SK-N-SH (cell line): Measurements from ENCODE around the gene BRINP1. TPM values are rescaled to one million over a fixed set of nuclear protein-coding genes. Genes with fewer than 3 reads are reported as not detected.

Experiments used
- CTCF ChIA-PET: fragments of 300-600, 350-600 bp; formaldehyde crosslinking; extraction: SDS; loops from one replicate; lab custom pipeline; 2021; lab: Yijun Ruan, JAX
- POLR2A ChIA-PET: fragments of 350-600 bp; sonication (Branson Sonifier 250); formaldehyde crosslinking; extraction: SDS; loops from one replicate; lab custom pipeline; 2020; ENCODE audit warnings: antibody characterized with exemption, inconsistent platforms; lab: Yijun Ruan, JAX
- DNase-seq: peaks from one replicate; pipeline ENCODE4 v3.0.0; 2012
- H2AFZ ChIP-seq: fragments of 200-600 bp; sonication (generic); 2 replicates; pipeline ENCODE4 v1.8.1; 2016; ENCODE audit warnings: antibody characterized with exemption, mild to moderate bottlenecking, low read depth
- H3F3A ChIP-seq: fragments of 200-600 bp; sonication (generic); replicated peaks from 2 replicates; pipeline ENCODE3; 2016; ENCODE audit warnings: antibody characterized with exemption, mild to moderate bottlenecking; ENCODE audit not compliant: insufficient read depth
- H3K27ac ChIP-seq, 2 experiments: fragments of 200-500 bp in 1 of 2; fragments of 200-600 bp in 1 of 2; sonication (Bioruptor generic) in 1 of 2; sonication (generic), shearing (Covaris generic) in 1 of 2; 2 replicates each; pipeline versions ENCODE4 v1.5.1 to v1.6.1; 2014 to 2016; ENCODE audit warnings: low read depth in 2 of 2, inconsistent platforms in 1 of 2, low read length in 1 of 2, mild to moderate bottlenecking in 1 of 2, mixed read lengths in 1 of 2
- H3K27me3 ChIP-seq: fragments of 200-600 bp; sonication (generic), shearing (Covaris generic); 2 replicates; pipeline ENCODE4 v1.6.1; 2016; ENCODE audit warnings: mixed run types; ENCODE audit not compliant: insufficient read depth
- H3K36me3 ChIP-seq, 2 experiments: fragments of 200-500 bp in 1 of 2; fragments of 200-600 bp in 1 of 2; sonication (Bioruptor generic) in 1 of 2; sonication (generic) in 1 of 2; replicated peaks in 1 of 2; 2 replicates each; pipeline versions ENCODE3 to v1.5.1; 2014 to 2016; ENCODE audit warnings: low read length in 1 of 2, mild to moderate bottlenecking in 1 of 2; ENCODE audit not compliant: insufficient read depth in 2 of 2, control insufficient read depth in 1 of 2
- H3K4me1 ChIP-seq, 2 experiments: fragments of 200-500 bp in 1 of 2; fragments of 200-600 bp in 1 of 2; sonication (Bioruptor generic) in 1 of 2; sonication (generic), shearing (Covaris generic) in 1 of 2; 2 replicates each; pipeline versions ENCODE4 v1.5.1 to v1.6.1; 2014 to 2016; ENCODE audit warnings: low read depth in 1 of 2, low read length in 1 of 2, mixed run types in 1 of 2; ENCODE audit not compliant: insufficient read depth in 2 of 2, control insufficient read depth in 1 of 2
- H3K4me2 ChIP-seq: fragments of 200-600 bp; sonication (generic), shearing (Covaris generic); 2 replicates; pipeline ENCODE4 v1.6.1; 2017; ENCODE audit warnings: mixed run types
- H3K4me3 ChIP-seq, 2 experiments: fragments of 200-500 bp in 1 of 2; fragments of 200-600 bp in 1 of 2; sonication (Bioruptor generic) in 1 of 2; sonication (generic), shearing (Covaris generic) in 1 of 2; 2 replicates each; pipeline versions ENCODE4 v1.5.1 to v1.8.1; 2014 to 2016; ENCODE audit warnings: low read depth in 2 of 2, inconsistent platforms in 1 of 2, low read length in 1 of 2, mild to moderate bottlenecking in 1 of 2, mixed read lengths in 1 of 2, moderate library complexity in 1 of 2
- H3K79me2 ChIP-seq: fragments of 200-600 bp; sonication (generic); 2 replicates; pipeline ENCODE4 v1.8.1; 2017; ENCODE audit warnings: mild to moderate bottlenecking; ENCODE audit not compliant: insufficient read depth
- H3K9ac ChIP-seq: fragments of 200-600 bp; sonication (generic); 2 replicates; pipeline ENCODE4 v1.6.1; 2017; ENCODE audit warnings: mixed run types
- H3K9me2 ChIP-seq: fragments of 200-600 bp; sonication (generic); 2 replicates; pipeline ENCODE4 v1.6.1; 2017; ENCODE audit warnings: mixed run types
- H3K9me3 ChIP-seq: fragments of 200-600 bp; sonication (generic); 2 replicates; pipeline ENCODE4 v1.6.1; 2017; ENCODE audit warnings: mixed run types, mild to moderate bottlenecking, moderate library complexity
- H4K20me1 ChIP-seq: fragments of 200-600 bp; sonication (generic); 2 replicates; pipeline ENCODE4 v1.6.1; 2017; ENCODE audit warnings: mild to moderate bottlenecking, mixed run types; ENCODE audit not compliant: insufficient read depth
- CHD2 ChIP-seq: fragments of 150-350 bp; IDR thresholded peaks from 2 replicates; pipeline ENCODE4 v1.6.1; 2018; ENCODE audit warnings: low read length; ENCODE audit not compliant: partially characterized antibody
- ELF1 ChIP-seq: IDR thresholded peaks from 2 replicates; pipeline ENCODE4 v1.4.0; 2012
- GABPA ChIP-seq: IDR thresholded peaks from 2 replicates; pipeline ENCODE4 v1.4.0; 2012; ENCODE audit warnings: low read depth, mild to moderate bottlenecking
- GATA2 ChIP-seq: sonication (generic); formaldehyde crosslinking; IDR thresholded peaks from 2 replicates; pipeline ENCODE4 v1.5.0; 2020; ENCODE audit warnings: mild to moderate bottlenecking, missing genetic modification reagents
- JUND ChIP-seq: IDR thresholded peaks from 2 replicates; pipeline ENCODE4 v1.4.0; 2012
- MEF2A ChIP-seq: IDR thresholded peaks from 2 replicates; pipeline ENCODE4 v1.4.0; 2012; ENCODE audit warnings: low read depth, borderline replicate concordance
- MXI1 ChIP-seq: IDR thresholded peaks from 2 replicates; pipeline ENCODE4 v1.6.1; 2012; ENCODE audit warnings: mild to moderate bottlenecking, low read depth, low read length, improper control_type of control experiment
- NFIC ChIP-seq: IDR thresholded peaks from 2 replicates; pipeline ENCODE4 v1.4.0; 2012; ENCODE audit warnings: borderline replicate concordance
- NRF1 ChIP-seq: IDR thresholded peaks from 2 replicates; pipeline ENCODE4 v1.6.1; 2012; ENCODE audit warnings: low read depth, mild to moderate bottlenecking, low read length
- RAD21 ChIP-seq: IDR thresholded peaks from 2 replicates; pipeline ENCODE4 v1.6.1; 2012; ENCODE audit warnings: mild to moderate bottlenecking, low read length
- RCOR1 ChIP-seq: fragments of 150-350 bp; IDR thresholded peaks from 2 replicates; pipeline ENCODE4 v1.6.1; 2017; ENCODE audit warnings: antibody characterized with exemption, low read length
- SIN3A ChIP-seq: IDR thresholded peaks from 2 replicates; pipeline ENCODE4 v1.6.1; 2012; ENCODE audit warnings: low read depth, mild to moderate bottlenecking, low read length, moderate library complexity, borderline replicate concordance
- TAF1 ChIP-seq: IDR thresholded peaks from 2 replicates; pipeline ENCODE4 v1.6.1; 2012; ENCODE audit warnings: low read depth, mild to moderate bottlenecking, low read length, moderate library complexity, borderline replicate concordance
- TEAD4 ChIP-seq: IDR thresholded peaks from 2 replicates; pipeline ENCODE4 v1.4.0; 2012; ENCODE audit warnings: mild to moderate bottlenecking, borderline replicate concordance; ENCODE audit not compliant: insufficient read depth
- ZBTB33 ChIP-seq: IDR thresholded peaks from 2 replicates; pipeline ENCODE4 v1.4.0; 2012; ENCODE audit warnings: low read depth, borderline replicate concordance
- WGBS: methylation state at CpG from one replicate; pipeline ENCODE4 v1.1.6; 2017; ENCODE audit warnings: low lambda C conversion rate; 5-methylcytosine and 5-hydroxymethylcytosine counted together
- polyA plus RNA-seq, 3 experiments: library from polyadenylated mRNA; depleted of rRNA; stranded (reverse); fragments of >200 nt; gene quantifications; 2 replicates each; pipeline ENCODE4 v1.2.3, GENCODE V29; 2012
- TF ChIP-seq, protein P1 (sequence below): fragments of 150-350 bp; IDR thresholded peaks from 2 replicates; pipeline ENCODE4 v1.6.1; 2017; ENCODE audit warnings: antibody characterized with exemption, low read length, low read depth, borderline replicate concordance
- TF ChIP-seq, protein P2 (sequence below): IDR thresholded peaks from 2 replicates; pipeline ENCODE4; 2012
- TF ChIP-seq, protein P3 (sequence below): fragments of 200-600 bp; sonication (generic); IDR thresholded peaks from 2 replicates; pipeline ENCODE4 v1.6.1; 2017; ENCODE audit warnings: antibody characterized with exemption, mild to moderate bottlenecking, moderate library complexity
- TF ChIP-seq, protein P4 (sequence below): fragments of 150-350 bp; IDR thresholded peaks from 2 replicates; pipeline ENCODE4 v1.6.1; 2016; ENCODE audit warnings: mild to moderate bottlenecking, low read depth, low read length
- TF ChIP-seq, protein P5 (sequence below): IDR thresholded peaks from 2 replicates; pipeline ENCODE4 v1.4.0; 2012; ENCODE audit warnings: low read depth

The BRINP1 gene
- polyA plus RNA-seq, 1 of the 3 experiments (the other 2 are of a cell fraction): 0.41 TPM

DNA sequence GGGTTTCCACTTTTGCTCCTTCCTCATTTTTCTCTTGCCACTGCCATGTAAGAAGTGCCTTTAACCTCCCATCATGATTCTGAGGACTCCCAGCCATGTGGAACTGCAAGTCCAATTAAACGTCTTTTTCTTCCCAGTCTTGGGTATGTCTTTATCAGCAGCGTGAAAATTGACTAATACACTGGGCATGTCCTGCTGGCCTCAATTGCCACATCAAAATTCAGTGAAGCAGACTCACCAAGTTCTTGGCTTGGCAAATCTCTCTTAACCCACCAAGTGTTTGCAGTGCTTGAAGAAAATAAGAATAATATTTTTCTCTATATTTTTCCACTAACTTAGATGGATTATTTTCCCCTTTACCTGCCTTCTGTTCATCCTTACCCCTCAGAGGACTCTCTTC, 212.0 kb downstream of the BRINP1 start:
- ChIA-PET POLR2A (interaction anchor here (0.6 kb wide), 1 partner anchor 176 kb away, joined by 5 read pairs; no protein-coding TSS in a partner anchor), CTCF (no interaction called here)
- Histone ChIP-seq H3K4me2 (no peak overlapping the region), H3K36me3 (no peaks in the 10 kb centered on the region), H3K9me2 (no peaks in the 10 kb centered on the region), H3K9me3 (no peaks in the 10 kb centered on the region), H2AFZ (no peak overlapping the region), H3K4me1 (no peaks in the 10 kb centered on the region), H3K4me3 (no peak overlapping the region), H3K9ac (no peak overlapping the region), H3F3A (no peaks in the 10 kb centered on the region), H4K20me1 (no peaks in the 10 kb centered on the region), H3K27me3 (no peaks in the 10 kb centered on the region), H3K27ac (no peak overlapping the region), H3K79me2 (no peaks in the 10 kb centered on the region)
- 17% methylated on average over 2 of the region's 2 CpGs for WGBS
- TF ChIP-seq ELF1: no peak
- no peak for TF ChIP-seq GABPA
- TF ChIP-seq CHD2: no peak
- DNase-seq: no peak

- Histone ChIP-seq H3K4me2 (no peak overlapping the region), H3K36me3 (no peaks in the 10 kb centered on the region), H3F3A (no peaks in the 10 kb centered on the region), H4K20me1 (no peaks in the 10 kb centered on the region), H3K27me3 (no peaks in the 10 kb centered on the region), H3K9ac (no peak overlapping the region), H3K9me2 (no peaks in the 10 kb centered on the region), H3K79me2 (no peaks in the 10 kb centered on the region), H3K9me3 (no peaks in the 10 kb centered on the region), H3K4me1 (no peaks in the 10 kb centered on the region), H2AFZ (no peak overlapping the region), H3K27ac (no peak overlapping the region), H3K4me3 (no peak overlapping the region)
- 14% methylated on average over 3 of the region's 3 CpGs for WGBS
- TF ChIP-seq MXI1 (no peak), SIN3A (no peak), GATA2 (CRISPR knock-in tag) (no peak), NRF1 (no peak), RCOR1 (no peak), TEAD4 (no peak), TAF1 (no peak), ELF1 (no peak), NFIC (no peak), MEF2A (no peak), JUND (no peak), RAD21 (no peak), ZBTB33 (no peak), GABPA (no peak)
- TF ChIP-seq, protein P1, sequence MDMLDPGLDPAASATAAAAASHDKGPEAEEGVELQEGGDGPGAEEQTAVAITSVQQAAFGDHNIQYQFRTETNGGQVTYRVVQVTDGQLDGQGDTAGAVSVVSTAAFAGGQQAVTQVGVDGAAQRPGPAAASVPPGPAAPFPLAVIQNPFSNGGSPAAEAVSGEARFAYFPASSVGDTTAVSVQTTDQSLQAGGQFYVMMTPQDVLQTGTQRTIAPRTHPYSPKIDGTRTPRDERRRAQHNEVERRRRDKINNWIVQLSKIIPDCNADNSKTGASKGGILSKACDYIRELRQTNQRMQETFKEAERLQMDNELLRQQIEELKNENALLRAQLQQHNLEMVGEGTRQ: no peak
- TF ChIP-seq, protein P2, sequence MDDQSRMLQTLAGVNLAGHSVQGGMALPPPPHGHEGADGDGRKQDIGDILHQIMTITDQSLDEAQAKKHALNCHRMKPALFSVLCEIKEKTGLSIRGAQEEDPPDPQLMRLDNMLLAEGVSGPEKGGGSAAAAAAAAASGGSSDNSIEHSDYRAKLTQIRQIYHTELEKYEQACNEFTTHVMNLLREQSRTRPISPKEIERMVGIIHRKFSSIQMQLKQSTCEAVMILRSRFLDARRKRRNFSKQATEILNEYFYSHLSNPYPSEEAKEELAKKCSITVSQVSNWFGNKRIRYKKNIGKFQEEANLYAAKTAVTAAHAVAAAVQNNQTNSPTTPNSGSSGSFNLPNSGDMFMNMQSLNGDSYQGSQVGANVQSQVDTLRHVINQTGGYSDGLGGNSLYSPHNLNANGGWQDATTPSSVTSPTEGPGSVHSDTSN: no peak
- TF ChIP-seq, protein P3, sequence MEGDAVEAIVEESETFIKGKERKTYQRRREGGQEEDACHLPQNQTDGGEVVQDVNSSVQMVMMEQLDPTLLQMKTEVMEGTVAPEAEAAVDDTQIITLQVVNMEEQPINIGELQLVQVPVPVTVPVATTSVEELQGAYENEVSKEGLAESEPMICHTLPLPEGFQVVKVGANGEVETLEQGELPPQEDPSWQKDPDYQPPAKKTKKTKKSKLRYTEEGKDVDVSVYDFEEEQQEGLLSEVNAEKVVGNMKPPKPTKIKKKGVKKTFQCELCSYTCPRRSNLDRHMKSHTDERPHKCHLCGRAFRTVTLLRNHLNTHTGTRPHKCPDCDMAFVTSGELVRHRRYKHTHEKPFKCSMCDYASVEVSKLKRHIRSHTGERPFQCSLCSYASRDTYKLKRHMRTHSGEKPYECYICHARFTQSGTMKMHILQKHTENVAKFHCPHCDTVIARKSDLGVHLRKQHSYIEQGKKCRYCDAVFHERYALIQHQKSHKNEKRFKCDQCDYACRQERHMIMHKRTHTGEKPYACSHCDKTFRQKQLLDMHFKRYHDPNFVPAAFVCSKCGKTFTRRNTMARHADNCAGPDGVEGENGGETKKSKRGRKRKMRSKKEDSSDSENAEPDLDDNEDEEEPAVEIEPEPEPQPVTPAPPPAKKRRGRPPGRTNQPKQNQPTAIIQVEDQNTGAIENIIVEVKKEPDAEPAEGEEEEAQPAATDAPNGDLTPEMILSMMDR: no peak
- TF ChIP-seq, protein P4, sequence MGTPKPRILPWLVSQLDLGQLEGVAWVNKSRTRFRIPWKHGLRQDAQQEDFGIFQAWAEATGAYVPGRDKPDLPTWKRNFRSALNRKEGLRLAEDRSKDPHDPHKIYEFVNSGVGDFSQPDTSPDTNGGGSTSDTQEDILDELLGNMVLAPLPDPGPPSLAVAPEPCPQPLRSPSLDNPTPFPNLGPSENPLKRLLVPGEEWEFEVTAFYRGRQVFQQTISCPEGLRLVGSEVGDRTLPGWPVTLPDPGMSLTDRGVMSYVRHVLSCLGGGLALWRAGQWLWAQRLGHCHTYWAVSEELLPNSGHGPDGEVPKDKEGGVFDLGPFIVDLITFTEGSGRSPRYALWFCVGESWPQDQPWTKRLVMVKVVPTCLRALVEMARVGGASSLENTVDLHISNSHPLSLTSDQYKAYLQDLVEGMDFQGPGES: no peak
- TF ChIP-seq, protein P5, sequence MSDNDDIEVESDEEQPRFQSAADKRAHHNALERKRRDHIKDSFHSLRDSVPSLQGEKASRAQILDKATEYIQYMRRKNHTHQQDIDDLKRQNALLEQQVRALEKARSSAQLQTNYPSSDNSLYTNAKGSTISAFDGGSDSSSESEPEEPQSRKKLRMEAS: no peak
- CTCF ChIA-PET: no interaction called here
- no peak for DNase-seq
- POLR2A ChIA-PET: no interaction called here
Measured at GRCh38 chr9:119156354-119156753, 212.9 kb downstream of the BRINP1 start.
